ENCODE measurements around the gene GHRL. TPM values are rescaled to one million over a fixed set of nuclear protein-coding genes. Genes with fewer than 3 reads are reported as not detected.
A peak's percentile ranks its signal among the peaks of the same experiment; 100 is the strongest.

The GHRL gene
- total RNA-seq, 1 donor from 2014 or later = 0.35 TPM

- Mint-ChIP-seq H3K27me3 (ENCODE audit: low read depth) (no peaks in the 10 kb centered on the region), H3K4me1 (no peaks in the 10 kb centered on the region), H3K27ac (ENCODE audit: unreplicated experiment) (no peak overlapping the region), H3K9me3 (no peaks in the 10 kb centered on the region), H3K4me3 (no peak overlapping the region), H3K36me3 (ENCODE audit: low read depth) (peaks cover 2% of the 10 kb centered on the region)
- TF ChIP-seq, protein P1, sequence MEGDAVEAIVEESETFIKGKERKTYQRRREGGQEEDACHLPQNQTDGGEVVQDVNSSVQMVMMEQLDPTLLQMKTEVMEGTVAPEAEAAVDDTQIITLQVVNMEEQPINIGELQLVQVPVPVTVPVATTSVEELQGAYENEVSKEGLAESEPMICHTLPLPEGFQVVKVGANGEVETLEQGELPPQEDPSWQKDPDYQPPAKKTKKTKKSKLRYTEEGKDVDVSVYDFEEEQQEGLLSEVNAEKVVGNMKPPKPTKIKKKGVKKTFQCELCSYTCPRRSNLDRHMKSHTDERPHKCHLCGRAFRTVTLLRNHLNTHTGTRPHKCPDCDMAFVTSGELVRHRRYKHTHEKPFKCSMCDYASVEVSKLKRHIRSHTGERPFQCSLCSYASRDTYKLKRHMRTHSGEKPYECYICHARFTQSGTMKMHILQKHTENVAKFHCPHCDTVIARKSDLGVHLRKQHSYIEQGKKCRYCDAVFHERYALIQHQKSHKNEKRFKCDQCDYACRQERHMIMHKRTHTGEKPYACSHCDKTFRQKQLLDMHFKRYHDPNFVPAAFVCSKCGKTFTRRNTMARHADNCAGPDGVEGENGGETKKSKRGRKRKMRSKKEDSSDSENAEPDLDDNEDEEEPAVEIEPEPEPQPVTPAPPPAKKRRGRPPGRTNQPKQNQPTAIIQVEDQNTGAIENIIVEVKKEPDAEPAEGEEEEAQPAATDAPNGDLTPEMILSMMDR (conservative IDR thresholded peaks at IDR 0.05) = no peak
- DNase-seq (ENCODE audit: low read depth, low spot score) = no peak
These were observed 12.2 kb downstream of the GHRL start for GRCh38 chr3:10280571-10280970.

- no peak for DNase-seq (ENCODE audit: low read depth, low spot score)
- Mint-ChIP-seq H3K27ac (ENCODE audit: unreplicated experiment) (peak overlapping the region; percentile 57), H3K27me3 (ENCODE audit: low read depth) (no peaks in the 10 kb centered on the region), H3K9me3 (no peaks in the 10 kb centered on the region), H3K4me3 (no peak overlapping the region), H3K4me1 (no peaks in the 10 kb centered on the region), H3K36me3 (ENCODE audit: low read depth) (peaks cover 2% of the 10 kb centered on the region)
- TF ChIP-seq, protein P1 (conservative IDR thresholded peaks at IDR 0.05) = no peak
These were observed 12.6 kb downstream of the GHRL start for GRCh38 chr3:10280177-10280529.

- no peak overlapping the region for H3K27ac Mint-ChIP-seq (ENCODE audit: unreplicated experiment)
- TF ChIP-seq, protein P1 (conservative IDR thresholded peaks at IDR 0.05) = no peak
These were observed 13.2 kb downstream of the GHRL start for GRCh38 chr3:10279384-10280176.

GRCh38 chr3:10278501-10278900 is 14.2 kb downstream of the GHRL start:
- DNase-seq (ENCODE audit: low read depth, low spot score) = no peak
- Mint-ChIP-seq H3K27me3 (ENCODE audit: low read depth) (no peaks in the 10 kb centered on the region), H3K4me3 (no peak overlapping the region), H3K9me3 (no peaks in the 10 kb centered on the region), H3K4me1 (peaks cover 10% of the 10 kb centered on the region), H3K36me3 (ENCODE audit: low read depth) (peaks cover 2% of the 10 kb centered on the region), H3K27ac (ENCODE audit: unreplicated experiment) (no peak overlapping the region)
- TF ChIP-seq, protein P1 (conservative IDR thresholded peaks at IDR 0.05) = no peak

More at GRCh38 chr3:10279384-10280176, 13.2 kb downstream of the GHRL start:
- Mint-ChIP-seq H3K4me3 (no peak overlapping the region), H3K27me3 (ENCODE audit: low read depth) (no peaks in the 10 kb centered on the region), H3K4me1 (peaks cover under 1% of the 10 kb centered on the region), H3K36me3 (ENCODE audit: low read depth) (peaks cover 2% of the 10 kb centered on the region), H3K9me3 (no peaks in the 10 kb centered on the region)
- no peak for DNase-seq (ENCODE audit: low read depth, low spot score)

GRCh38 chr3:10277115-10277625 is 15.6 kb downstream of the GHRL start:
- Mint-ChIP-seq H3K4me3 (no peak overlapping the region), H3K4me1 (peaks cover 18% of the 10 kb centered on the region), H3K27me3 (ENCODE audit: low read depth) (no peaks in the 10 kb centered on the region), H3K27ac (ENCODE audit: unreplicated experiment) (no peak overlapping the region), H3K9me3 (no peaks in the 10 kb centered on the region), H3K36me3 (ENCODE audit: low read depth) (peaks cover 2% of the 10 kb centered on the region)
- DNase-seq (ENCODE audit: low read depth, low spot score) = no peak
- TF ChIP-seq, protein P1 (conservative IDR thresholded peaks at IDR 0.05) = no peak
